DMS53 treated with DMSO at 0.1 percent for 48 hours (cell line): ENCODE results near the gene BABAM2.
A peak's percentile ranks its signal among the peaks of the same experiment; 100 is the strongest.

Source experiments
- DNase-seq: peaks from one replicate; lab custom pipeline; 2025; ENCODE audit not compliant: unreplicated experiment; lab: John Stamatoyannopoulos, UW

The BABAM2 gene

GRCh38 chr2:27907547-27907946, 17.0 kb downstream of the BABAM2 start:
- DNase-seq: peak; percentile 1

- no peak for DNase-seq
Observed at GRCh38 chr2:27909901-27910300, 19.4 kb downstream of the BABAM2 start.

GRCh38 chr2:27911458-27912210, 21.1 kb downstream of the BABAM2 start:
- DNase-seq: no peak

- no peak for DNase-seq
Observed at GRCh38 chr2:27912512-27912911, 22.0 kb downstream of the BABAM2 start.

GRCh38 chr2:27914041-27914804, 23.7 kb downstream of the BABAM2 start:
- no peak for DNase-seq

- DNase-seq: no peak
Observed at GRCh38 chr2:27914805-27915175, 24.3 kb downstream of the BABAM2 start.

GRCh38 chr2:27915191-27915590, 24.7 kb downstream of the BABAM2 start:
- no peak for DNase-seq

- peak; percentile 31 for DNase-seq
Observed at GRCh38 chr2:27915874-27916273, 25.3 kb downstream of the BABAM2 start.

- no peak for DNase-seq
Observed at GRCh38 chr2:27916293-27916995, 25.9 kb downstream of the BABAM2 start.

- no peak for DNase-seq
Observed at GRCh38 chr2:27920148-27920885, 29.8 kb downstream of the BABAM2 start.

- DNase-seq: no peak
Observed at GRCh38 chr2:27921424-27921823, 30.9 kb downstream of the BABAM2 start.

GRCh38 chr2:27921880-27922547, 31.5 kb downstream of the BABAM2 start:
- DNase-seq: no peak

GRCh38 chr2:27922842-27923241, 32.3 kb downstream of the BABAM2 start:
- DNase-seq: no peak

- no peak for DNase-seq
Observed at GRCh38 chr2:27925766-27926472, 35.4 kb downstream of the BABAM2 start.

- no peak for DNase-seq
Observed at GRCh38 chr2:27929916-27930486, 39.5 kb downstream of the BABAM2 start.

GRCh38 chr2:27931361-27931950, 40.9 kb downstream of the BABAM2 start:
- no peak for DNase-seq

GRCh38 chr2:27932396-27932795, 41.9 kb downstream of the BABAM2 start:
- DNase-seq: no peak

GRCh38 chr2:27935026-27935425, 44.5 kb downstream of the BABAM2 start:
- no peak for DNase-seq

- no peak for DNase-seq
Observed at GRCh38 chr2:27940090-27940671, 49.7 kb downstream of the BABAM2 start.
